Measurements from ENCODE around the gene AARS1.

DNA sequence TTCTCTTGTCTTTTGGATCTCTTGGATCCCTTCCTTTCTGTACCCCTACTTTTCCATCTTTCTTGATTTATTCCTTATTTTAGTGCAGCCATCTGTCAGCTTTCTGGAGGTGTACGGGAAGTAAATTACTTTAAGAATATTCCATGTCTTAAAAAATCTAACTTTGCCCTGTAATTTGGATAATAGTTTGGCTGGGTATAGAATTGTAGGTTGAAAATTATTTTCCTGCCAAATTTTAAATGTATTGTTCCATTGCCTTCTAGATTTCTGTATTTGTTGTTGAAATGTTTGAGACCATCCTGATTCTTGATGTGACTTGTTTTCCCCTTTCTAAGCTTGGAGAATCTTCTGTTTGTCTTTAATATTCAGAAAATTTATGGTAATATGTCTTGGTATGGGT, 11.8 kb upstream of the AARS1 start:
- TF ChIP-seq, protein P1, sequence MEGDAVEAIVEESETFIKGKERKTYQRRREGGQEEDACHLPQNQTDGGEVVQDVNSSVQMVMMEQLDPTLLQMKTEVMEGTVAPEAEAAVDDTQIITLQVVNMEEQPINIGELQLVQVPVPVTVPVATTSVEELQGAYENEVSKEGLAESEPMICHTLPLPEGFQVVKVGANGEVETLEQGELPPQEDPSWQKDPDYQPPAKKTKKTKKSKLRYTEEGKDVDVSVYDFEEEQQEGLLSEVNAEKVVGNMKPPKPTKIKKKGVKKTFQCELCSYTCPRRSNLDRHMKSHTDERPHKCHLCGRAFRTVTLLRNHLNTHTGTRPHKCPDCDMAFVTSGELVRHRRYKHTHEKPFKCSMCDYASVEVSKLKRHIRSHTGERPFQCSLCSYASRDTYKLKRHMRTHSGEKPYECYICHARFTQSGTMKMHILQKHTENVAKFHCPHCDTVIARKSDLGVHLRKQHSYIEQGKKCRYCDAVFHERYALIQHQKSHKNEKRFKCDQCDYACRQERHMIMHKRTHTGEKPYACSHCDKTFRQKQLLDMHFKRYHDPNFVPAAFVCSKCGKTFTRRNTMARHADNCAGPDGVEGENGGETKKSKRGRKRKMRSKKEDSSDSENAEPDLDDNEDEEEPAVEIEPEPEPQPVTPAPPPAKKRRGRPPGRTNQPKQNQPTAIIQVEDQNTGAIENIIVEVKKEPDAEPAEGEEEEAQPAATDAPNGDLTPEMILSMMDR (IDR thresholded peaks at IDR 0.05; ENCODE audit: insufficient read depth, low read length) = no peak
- TF ChIP-seq POLR2AphosphoS5 (IDR thresholded peaks at IDR 0.05; ENCODE audit: low read depth) (no peak), SPI1 (IDR thresholded peaks at IDR 0.05; ENCODE audit: borderline replicate concordance, low read depth) (no peak), GABPA (IDR thresholded peaks at IDR 0.05; ENCODE audit: low read depth) (no peak)
